Left ventricle myocardium inferior (tissue), 1 donor: ENCODE measurements around the gene PARD3B. TPM values are rescaled to one million over a fixed set of nuclear protein-coding genes. Genes with fewer than 3 reads are reported as not detected.

Experiments
- DNase-seq: peaks from one replicate; pipeline ENCODE4 v3.0.0-alpha.2; 2020
- H3K27ac ChIP-seq: fragments of 200-600 bp; replicated peaks from 2 replicates; pipeline ENCODE4 v1.8.0; 2021
- H3K27me3 ChIP-seq: fragments of 200-600 bp; 2 replicates; pipeline ENCODE4 v1.8.0; 2021; ENCODE audit warnings: low read depth
- H3K36me3 ChIP-seq: fragments of 200-600 bp; 2 replicates; pipeline ENCODE4 v1.8.0; 2021
- H3K4me1 ChIP-seq: fragments of 200-600 bp; 2 replicates; pipeline ENCODE4 v1.8.0; 2021
- H3K4me3 ChIP-seq: fragments of 200-600 bp; 2 replicates; pipeline ENCODE4 v1.8.0; 2021; ENCODE audit warnings: mild to moderate bottlenecking, moderate library complexity
- H3K9me3 ChIP-seq: fragments of 200-600 bp; replicated peaks from 2 replicates; pipeline ENCODE4 v1.8.0; 2021
- intact Hi-C: fragments of 100-400 bp; cut with micrococcal nuclease; formaldehyde crosslinking; loops from one replicate; pipeline ENCODE4 v1.11.0; 2022
- total RNA-seq: library from RNA; stranded (reverse); fragmentation: NEBNext Ultra II Directional; extraction: Animal tissue kit (Norgen Biotek cat#: 25700); gene quantifications from one replicate; pipeline ENCODE4 v1.2.1, GENCODE V29; 2021
- TF ChIP-seq, protein P1 (sequence below): fragments of 200-600 bp; IDR thresholded peaks from 2 replicates; pipeline ENCODE4 v1.8.0; 2021; ENCODE audit warnings: antibody characterized with exemption, mild to moderate bottlenecking, borderline replicate concordance
- donor health status: DM: no; HTN: yes; CAD: no; lungs with severe emphysema.

PARD3B gene
- total RNA-seq, 1 donor from 2014 or later = 9.1 TPM

DNA sequence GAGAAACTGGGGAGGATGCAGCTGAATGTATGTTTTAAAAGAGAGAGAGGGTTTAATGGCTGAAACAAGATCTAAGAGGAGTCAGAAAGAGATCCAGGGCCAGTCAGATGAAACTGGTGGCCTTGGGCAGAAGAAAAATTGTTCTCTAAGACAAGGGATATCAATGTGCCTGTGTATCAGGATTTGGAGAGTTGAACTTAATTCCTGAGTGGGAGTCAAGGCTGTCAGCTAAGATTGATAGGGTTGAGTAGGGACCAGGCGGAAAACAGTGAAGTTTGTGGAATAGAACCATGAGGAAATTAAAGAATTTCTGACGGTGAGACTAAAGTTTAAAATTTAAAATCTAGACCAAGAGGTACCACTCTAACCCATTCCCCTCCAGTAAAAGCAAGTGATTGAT, 199.2 kb downstream of the PARD3B start:
- H3K27me3 ChIP-seq = no peaks in the 10 kb centered on the region

DNA sequence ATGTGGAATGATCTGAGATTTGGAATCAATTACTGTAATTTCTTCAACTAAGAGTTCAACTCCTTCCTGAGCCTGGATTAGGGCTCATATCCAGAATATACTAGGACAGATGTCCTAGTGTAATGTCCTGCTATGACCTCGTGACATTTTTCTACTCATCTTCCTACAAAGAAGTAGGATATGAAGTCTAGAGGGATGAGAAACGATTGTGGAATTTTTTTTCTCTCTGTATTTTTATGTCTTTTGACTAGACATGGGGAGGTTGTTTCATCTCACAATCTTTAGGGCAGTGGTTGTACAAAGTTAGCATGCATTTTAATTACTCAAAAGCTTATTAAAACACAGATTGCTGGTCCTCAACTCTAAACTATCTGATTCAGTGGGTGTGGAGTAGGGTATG, 203.0 kb downstream of the PARD3B start:
- peaks cover 12% of the 10 kb centered on the region for H3K9me3 ChIP-seq
- H3K36me3 ChIP-seq = no peaks in the 10 kb centered on the region
- intact Hi-C loops = no loop called here
- no peaks in the 10 kb centered on the region for H3K4me1 ChIP-seq
- no peak overlapping the region for H3K4me3 ChIP-seq
- no peak for DNase-seq
- no peaks in the 10 kb centered on the region for H3K27me3 ChIP-seq
- H3K27ac ChIP-seq = no peak overlapping the region
- TF ChIP-seq, protein P1, sequence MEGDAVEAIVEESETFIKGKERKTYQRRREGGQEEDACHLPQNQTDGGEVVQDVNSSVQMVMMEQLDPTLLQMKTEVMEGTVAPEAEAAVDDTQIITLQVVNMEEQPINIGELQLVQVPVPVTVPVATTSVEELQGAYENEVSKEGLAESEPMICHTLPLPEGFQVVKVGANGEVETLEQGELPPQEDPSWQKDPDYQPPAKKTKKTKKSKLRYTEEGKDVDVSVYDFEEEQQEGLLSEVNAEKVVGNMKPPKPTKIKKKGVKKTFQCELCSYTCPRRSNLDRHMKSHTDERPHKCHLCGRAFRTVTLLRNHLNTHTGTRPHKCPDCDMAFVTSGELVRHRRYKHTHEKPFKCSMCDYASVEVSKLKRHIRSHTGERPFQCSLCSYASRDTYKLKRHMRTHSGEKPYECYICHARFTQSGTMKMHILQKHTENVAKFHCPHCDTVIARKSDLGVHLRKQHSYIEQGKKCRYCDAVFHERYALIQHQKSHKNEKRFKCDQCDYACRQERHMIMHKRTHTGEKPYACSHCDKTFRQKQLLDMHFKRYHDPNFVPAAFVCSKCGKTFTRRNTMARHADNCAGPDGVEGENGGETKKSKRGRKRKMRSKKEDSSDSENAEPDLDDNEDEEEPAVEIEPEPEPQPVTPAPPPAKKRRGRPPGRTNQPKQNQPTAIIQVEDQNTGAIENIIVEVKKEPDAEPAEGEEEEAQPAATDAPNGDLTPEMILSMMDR = no peak

More for the DNA sequence above, 199.2 kb downstream of the PARD3B start:
- no peaks in the 10 kb centered on the region for H3K36me3 ChIP-seq
- intact Hi-C loops = no loop called here
- TF ChIP-seq, protein P1 = no peak
- no peak for DNase-seq
- peaks cover 22% of the 10 kb centered on the region for H3K9me3 ChIP-seq
- no peaks in the 10 kb centered on the region for H3K4me1 ChIP-seq
- H3K4me3 ChIP-seq = no peak overlapping the region
- H3K27ac ChIP-seq = no peak overlapping the region

DNA sequence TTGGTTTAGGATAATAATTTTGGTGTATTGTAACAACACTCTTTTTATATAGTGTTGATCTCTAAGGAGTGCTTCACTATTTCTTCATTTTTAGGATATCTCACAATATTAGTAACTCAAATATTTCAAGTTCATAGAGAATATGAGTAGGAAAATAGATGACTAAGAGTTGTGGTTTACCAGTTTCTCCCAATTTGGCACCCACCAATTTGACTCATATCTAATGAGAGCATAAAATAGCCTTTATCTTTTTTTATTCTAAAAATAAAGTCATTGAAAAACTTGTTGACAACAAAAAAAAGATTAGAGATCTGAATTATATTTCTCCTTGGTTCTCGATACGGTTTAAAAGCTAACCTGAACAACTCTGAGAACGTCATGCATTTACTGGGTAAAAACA, 204.0 kb downstream of the PARD3B start:
- peaks cover 12% of the 10 kb centered on the region for H3K9me3 ChIP-seq

DNA sequence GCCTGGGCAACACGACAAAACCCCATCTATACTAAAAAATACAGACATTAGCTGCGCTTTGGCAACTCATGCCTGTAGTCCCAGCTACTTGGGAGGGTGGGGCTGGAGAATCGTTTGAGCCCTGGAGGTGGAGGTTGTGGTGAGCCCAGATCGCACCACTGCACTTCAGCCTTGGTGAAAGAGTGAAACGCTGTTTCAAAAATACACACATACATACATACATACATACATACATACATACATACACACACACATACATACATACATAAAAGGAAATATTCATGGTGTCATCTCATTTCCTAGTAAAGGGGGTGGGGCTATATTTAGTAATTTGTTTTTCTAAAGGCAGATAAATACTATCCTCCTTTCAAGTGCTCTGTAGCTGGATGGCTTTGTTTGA, 205.1 kb downstream of the PARD3B start:
- TF ChIP-seq, protein P1 = no peak
- no peaks in the 10 kb centered on the region for H3K27me3 ChIP-seq
- intact Hi-C loops = no loop called here

More for the DNA sequence above, 204.0 kb downstream of the PARD3B start:
- Histone ChIP-seq H3K27ac (no peak overlapping the region), H3K4me1 (no peaks in the 10 kb centered on the region), H3K36me3 (no peaks in the 10 kb centered on the region), H3K27me3 (no peaks in the 10 kb centered on the region), H3K4me3 (no peak overlapping the region)
- TF ChIP-seq, protein P1 = no peak
- intact Hi-C loops = no loop called here
- no peak for DNase-seq

DNA sequence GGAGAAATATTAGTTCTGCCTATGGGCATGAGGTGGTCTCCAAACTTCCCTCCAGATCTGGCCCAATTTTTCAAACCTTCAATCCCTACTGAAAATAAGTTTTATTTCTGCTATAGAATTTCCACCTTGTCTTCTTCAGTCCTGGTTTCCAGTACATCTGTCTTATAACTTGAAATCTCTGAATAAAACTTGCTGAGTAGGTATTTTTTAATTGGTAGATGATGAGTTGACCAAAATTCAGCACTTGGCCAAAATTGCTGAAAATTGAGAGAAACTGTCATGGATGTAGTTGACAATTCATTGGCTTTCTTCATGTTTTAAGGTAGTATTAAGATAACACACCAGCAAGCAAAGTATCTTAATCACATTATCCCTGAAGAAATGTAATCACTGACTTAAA, 206.2 kb downstream of the PARD3B start:
- no peak overlapping the region for H3K27ac ChIP-seq
- no peaks in the 10 kb centered on the region for H3K36me3 ChIP-seq
- TF ChIP-seq, protein P1 = no peak
- H3K4me3 ChIP-seq = no peak overlapping the region
- H3K4me1 ChIP-seq = no peaks in the 10 kb centered on the region
- H3K9me3 ChIP-seq = peaks cover 5% of the 10 kb centered on the region
- H3K27me3 ChIP-seq = no peaks in the 10 kb centered on the region
- no peak for DNase-seq
- intact Hi-C loops = no loop called here

More for the DNA sequence above, 205.1 kb downstream of the PARD3B start:
- H3K9me3 ChIP-seq = peaks cover 12% of the 10 kb centered on the region
- H3K36me3 ChIP-seq = no peaks in the 10 kb centered on the region
- H3K27ac ChIP-seq = no peak overlapping the region
- DNase-seq = no peak
- no peaks in the 10 kb centered on the region for H3K4me1 ChIP-seq
- H3K4me3 ChIP-seq = no peak overlapping the region
